HEK293 (cell line): ENCODE measurements around the gene ARHGAP26.

ENCODE experiments used
- CTCF ChIA-PET: fragments of 350-600 bp; formaldehyde crosslinking; extraction: SDS; loops from one replicate; lab custom pipeline; 2021; ENCODE audit warnings: antibody characterized with exemption; lab: Yijun Ruan, JAX
- POLR2A ChIA-PET: fragments of 300-600 bp; formaldehyde crosslinking; extraction: SDS; loops from one replicate; lab custom pipeline; 2020; ENCODE audit warnings: antibody characterized with exemption, inconsistent platforms; lab: Yijun Ruan, JAX
- H3K27ac ChIP-seq: fragments of 200-500 bp; sonication (Bioruptor generic); 2 replicates; pipeline ENCODE4 v1.5.1; 2014; ENCODE audit warnings: low read depth, low read length, control low read depth, inconsistent platforms; ENCODE audit errors: extremely low read depth
- H3K36me3 ChIP-seq, 2 experiments: fragments of 200-500 bp in 1 of 2; sonication (Bioruptor generic) in 1 of 2; 1 replicate in 1 of 2; 2 replicates in 1 of 2; pipeline ENCODE4 v1.5.1; 2014 to 2017; ENCODE audit warnings: inconsistent platforms in 2 of 2, low read length in 2 of 2; ENCODE audit not compliant: control insufficient read depth in 2 of 2, insufficient read depth in 1 of 2
- H3K4me1 ChIP-seq: fragments of 200-500 bp; sonication (Bioruptor generic); 2 replicates; pipeline ENCODE4 v1.5.1; 2014; ENCODE audit warnings: mild to moderate bottlenecking, low read length, inconsistent platforms; ENCODE audit not compliant: control insufficient read depth, insufficient read depth
- H3K4me3 ChIP-seq: 2 replicates; pipeline ENCODE4 v1.5.1; 2011; ENCODE audit warnings: low read depth, mild to moderate bottlenecking, control low read depth, low read length, moderate library complexity
- H3K9me3 ChIP-seq: fragments of 200-500 bp; sonication (Bioruptor generic); 2 replicates; pipeline ENCODE4 v1.5.1; 2014; ENCODE audit warnings: low read depth, low read length, inconsistent platforms; ENCODE audit not compliant: control insufficient read depth, insufficient read depth
- EGR2 ChIP-seq: fragments of 450-650 bp; formaldehyde crosslinking; IDR thresholded peaks from 2 replicates; pipeline ENCODE4 v1.5.1; 2016; ENCODE audit warnings: low read depth, missing biosample characterization, missing genetic modification characterization
- GFI1B ChIP-seq: fragments of 450-650 bp; formaldehyde crosslinking; IDR thresholded peaks from 2 replicates; pipeline ENCODE4 v1.5.1; 2016; ENCODE audit warnings: missing biosample characterization, missing genetic modification characterization
- GLIS2 ChIP-seq: fragments of 450-650 bp; formaldehyde crosslinking; IDR thresholded peaks from 2 replicates; pipeline ENCODE4 v1.5.1; 2016; ENCODE audit warnings: missing biosample characterization, missing genetic modification characterization
- KLF1 ChIP-seq: fragments of 450-650 bp; formaldehyde crosslinking; IDR thresholded peaks from 2 replicates; pipeline ENCODE4 v1.5.1; 2016; ENCODE audit warnings: missing biosample characterization, missing genetic modification characterization
- KLF16 ChIP-seq: fragments of 450-650 bp; formaldehyde crosslinking; IDR thresholded peaks from 2 replicates; pipeline ENCODE4 v1.5.1; 2017; ENCODE audit warnings: missing biosample characterization, missing genetic modification characterization
- KLF8 ChIP-seq: fragments of 450-650 bp; formaldehyde crosslinking; IDR thresholded peaks from 2 replicates; pipeline ENCODE4 v1.5.1; 2016; ENCODE audit warnings: missing biosample characterization, missing genetic modification characterization
- YY2 ChIP-seq: fragments of 450-650 bp; formaldehyde crosslinking; IDR thresholded peaks from 2 replicates; pipeline ENCODE4 v1.5.1; 2016; ENCODE audit warnings: missing biosample characterization, missing genetic modification characterization
- ZBTB20 ChIP-seq: fragments of 450-650 bp; formaldehyde crosslinking; IDR thresholded peaks from 2 replicates; pipeline ENCODE4 v1.5.1; 2016; ENCODE audit warnings: missing biosample characterization, missing genetic modification characterization
- ZBTB6 ChIP-seq: fragments of 450-650 bp; formaldehyde crosslinking; IDR thresholded peaks from 2 replicates; pipeline ENCODE4 v1.5.1; 2017; ENCODE audit warnings: missing biosample characterization, missing genetic modification characterization
- ZEB2 ChIP-seq: fragments of 450-650 bp; formaldehyde crosslinking; IDR thresholded peaks from 2 replicates; pipeline ENCODE4 v1.5.1; 2016; ENCODE audit warnings: missing biosample characterization, missing genetic modification characterization
- ZFHX2 ChIP-seq: fragments of 450-650 bp; formaldehyde crosslinking; conservative IDR thresholded peaks from 2 replicates; pipeline ENCODE4 v1.5.1; 2016; ENCODE audit warnings: missing biosample characterization, missing genetic modification characterization
- ZNF148 ChIP-seq: fragments of 450-650 bp; formaldehyde crosslinking; IDR thresholded peaks from 2 replicates; pipeline ENCODE4 v1.5.0; 2017; ENCODE audit warnings: missing biosample characterization, missing genetic modification characterization, borderline replicate concordance
- ZNF2 ChIP-seq: fragments of 450-650 bp; formaldehyde crosslinking; IDR thresholded peaks from 2 replicates; pipeline ENCODE4 v1.5.1; 2016; ENCODE audit warnings: missing biosample characterization, missing genetic modification characterization
- ZNF391 ChIP-seq: fragments of 450-650 bp; formaldehyde crosslinking; IDR thresholded peaks from 2 replicates; pipeline ENCODE4 v1.5.1; 2016; ENCODE audit warnings: low read depth, missing biosample characterization, missing genetic modification characterization, borderline replicate concordance
- ZNF423 ChIP-seq: fragments of 450-650 bp; formaldehyde crosslinking; IDR thresholded peaks from 2 replicates; pipeline ENCODE4 v1.5.1; 2016; ENCODE audit warnings: missing biosample characterization, missing genetic modification characterization
- ZNF426 ChIP-seq: fragments of 450-650 bp; formaldehyde crosslinking; IDR thresholded peaks from 2 replicates; pipeline ENCODE4 v1.5.1; 2017; ENCODE audit warnings: missing biosample characterization, missing genetic modification characterization, mild to moderate bottlenecking, inconsistent platforms, moderate library complexity
- ZNF544 ChIP-seq: fragments of 450-650 bp; formaldehyde crosslinking; IDR thresholded peaks from 2 replicates; pipeline ENCODE4 v1.5.0; 2017; ENCODE audit warnings: missing biosample characterization, missing genetic modification characterization
- ZNF555 ChIP-seq: fragments of 450-650 bp; formaldehyde crosslinking; conservative IDR thresholded peaks from 2 replicates; pipeline ENCODE4 v1.5.1; 2017; ENCODE audit warnings: missing biosample characterization, mild to moderate bottlenecking, missing genetic modification characterization, inconsistent platforms
- ZNF623 ChIP-seq: fragments of 450-650 bp; formaldehyde crosslinking; IDR thresholded peaks from 2 replicates; pipeline ENCODE4 v1.5.1; 2016; ENCODE audit warnings: missing biosample characterization, missing genetic modification characterization
- ZNF747 ChIP-seq: fragments of 450-650 bp; formaldehyde crosslinking; IDR thresholded peaks from 2 replicates; pipeline ENCODE4 v1.5.1; 2016; ENCODE audit warnings: missing biosample characterization, missing genetic modification characterization
- ZSCAN30 ChIP-seq: fragments of 450-650 bp; IDR thresholded peaks from 2 replicates; pipeline ENCODE4 v1.5.1; 2018; ENCODE audit warnings: missing biosample characterization, mild to moderate bottlenecking, missing genetic modification characterization, moderate library complexity
- ZXDB ChIP-seq: fragments of 450-650 bp; formaldehyde crosslinking; IDR thresholded peaks from 2 replicates; pipeline ENCODE4 v1.5.1; 2016; ENCODE audit warnings: missing biosample characterization, missing genetic modification characterization
- TF ChIP-seq, protein P1 (sequence below): fragments of 450-650 bp; formaldehyde crosslinking; IDR thresholded peaks from 2 replicates; pipeline ENCODE4 v1.5.1; 2016; ENCODE audit warnings: missing biosample characterization, missing genetic modification characterization

ARHGAP26 gene

GRCh38 chr5:142978252-142978651, 208.1 kb downstream of the ARHGAP26 start (continued):
- TF ChIP-seq, protein P1, sequence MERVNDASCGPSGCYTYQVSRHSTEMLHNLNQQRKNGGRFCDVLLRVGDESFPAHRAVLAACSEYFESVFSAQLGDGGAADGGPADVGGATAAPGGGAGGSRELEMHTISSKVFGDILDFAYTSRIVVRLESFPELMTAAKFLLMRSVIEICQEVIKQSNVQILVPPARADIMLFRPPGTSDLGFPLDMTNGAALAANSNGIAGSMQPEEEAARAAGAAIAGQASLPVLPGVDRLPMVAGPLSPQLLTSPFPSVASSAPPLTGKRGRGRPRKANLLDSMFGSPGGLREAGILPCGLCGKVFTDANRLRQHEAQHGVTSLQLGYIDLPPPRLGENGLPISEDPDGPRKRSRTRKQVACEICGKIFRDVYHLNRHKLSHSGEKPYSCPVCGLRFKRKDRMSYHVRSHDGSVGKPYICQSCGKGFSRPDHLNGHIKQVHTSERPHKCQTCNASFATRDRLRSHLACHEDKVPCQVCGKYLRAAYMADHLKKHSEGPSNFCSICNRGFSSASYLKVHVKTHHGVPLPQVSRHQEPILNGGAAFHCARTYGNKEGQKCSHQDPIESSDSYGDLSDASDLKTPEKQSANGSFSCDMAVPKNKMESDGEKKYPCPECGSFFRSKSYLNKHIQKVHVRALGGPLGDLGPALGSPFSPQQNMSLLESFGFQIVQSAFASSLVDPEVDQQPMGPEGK (tag by site-specific recombination): no peak
- no peak for TF ChIP-seq GLIS2 (tag by site-specific recombination)
- TF ChIP-seq, all 188 proteins: peak for 0

DNA sequence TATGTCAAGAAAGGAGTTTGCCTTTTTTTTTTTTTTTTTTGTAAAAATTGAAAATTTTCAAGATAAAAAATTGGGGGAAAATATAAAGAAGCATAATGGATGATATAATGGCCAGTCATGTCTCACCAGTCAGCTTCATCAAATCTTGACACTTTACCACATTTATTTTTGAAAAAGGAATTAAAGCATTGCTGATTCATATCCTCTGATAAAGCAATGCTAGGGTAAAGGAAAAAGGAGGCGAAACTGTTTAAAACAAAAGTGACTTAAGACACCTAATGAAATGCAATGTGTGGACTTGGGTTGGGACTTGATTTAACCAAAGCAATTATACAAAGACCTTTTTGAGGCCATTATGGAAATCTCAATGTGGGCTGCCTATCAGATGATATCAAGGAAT, 208.5 kb downstream of the ARHGAP26 start:
- Histone ChIP-seq H3K27ac (no peak overlapping the region), H3K9me3 (no peaks in the 10 kb centered on the region), H3K36me3 (no peaks in the 10 kb centered on the region), H3K4me3 (no peak overlapping the region), H3K4me1 (no peaks in the 10 kb centered on the region)
- TF ChIP-seq ZBTB6 (tag by site-specific recombination): no peak
- no peak for TF ChIP-seq ZNF544 (tag by site-specific recombination)
- no peak for TF ChIP-seq ZXDB (tag by site-specific recombination)
- no peak for TF ChIP-seq KLF16 (tag by site-specific recombination)
- TF ChIP-seq ZSCAN30 (tag by site-specific recombination): no peak
- TF ChIP-seq ZNF555 (tag by site-specific recombination): no peak
- TF ChIP-seq ZNF426 (tag by site-specific recombination): no peak
- TF ChIP-seq ZNF623 (tag by site-specific recombination): no peak
- TF ChIP-seq ZNF2 (tag by site-specific recombination): no peak
- CTCF ChIA-PET: interaction anchor here (0.6 kb wide), 2 partner anchors 434 to 497 kb away, joined by 3 to 5 read pairs; no protein-coding TSS in a partner anchor
- POLR2A ChIA-PET: no interaction called here

DNA sequence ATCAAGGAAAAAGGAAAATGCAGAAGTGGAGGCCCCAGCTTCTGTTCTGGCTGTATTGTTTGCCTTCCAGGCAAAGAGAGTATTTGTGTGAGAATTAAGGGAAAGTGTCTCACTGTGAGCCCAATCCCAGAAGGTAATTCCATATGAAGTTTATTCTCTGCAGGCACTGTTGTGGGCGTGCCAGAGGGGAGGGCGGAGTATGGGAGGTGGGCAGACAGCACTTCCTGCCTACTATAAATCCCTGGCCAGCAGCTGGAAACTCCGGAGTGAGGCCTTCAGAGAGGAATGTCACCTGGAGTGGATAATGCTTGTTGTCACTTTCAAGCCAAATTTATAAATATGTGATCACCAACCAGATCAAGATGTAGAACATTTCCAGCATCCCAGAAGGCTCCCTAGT, 209.5 kb downstream of the ARHGAP26 start:
- TF ChIP-seq KLF1 (tag by site-specific recombination) (0 out of 2 replicates have a peak, but pooled peaks have one; percentile 20), EGR2 (tag by site-specific recombination) (peak; percentile 74), ZNF623 (tag by site-specific recombination) (no peak), ZFHX2 (tag by site-specific recombination) (peak; percentile 78)
- Histone ChIP-seq H3K36me3 (no peaks in the 10 kb centered on the region), H3K4me3 (no peak overlapping the region), H3K4me1 (no peaks in the 10 kb centered on the region), H3K27ac (no peak overlapping the region), H3K9me3 (no peaks in the 10 kb centered on the region)
- CTCF ChIA-PET: no interaction called here
- POLR2A ChIA-PET: no interaction called here

GRCh38 chr5:142981475-142981874, 211.3 kb downstream of the ARHGAP26 start:
- POLR2A ChIA-PET: no interaction called here
- H3K27ac ChIP-seq: no peak overlapping the region
- TF ChIP-seq ZNF391 (no peak), KLF16 (tag by site-specific recombination) (no peak), ZNF148 (tag by site-specific recombination) (no peak), ZNF423 (tag by site-specific recombination) (no peak), ZEB2 (tag by site-specific recombination) (no peak), ZNF747 (no peak), ZBTB20 (tag by site-specific recombination) (no peak), YY2 (tag by site-specific recombination) (no peak), KLF8 (tag by site-specific recombination) (no peak), GFI1B (tag by site-specific recombination) (no peak)

More at GRCh38 chr5:142981475-142981874, 211.3 kb downstream of the ARHGAP26 start:
- CTCF ChIA-PET: interaction anchor here (0.6 kb wide), 1 partner anchor 1809 kb away, joined by 3 read pairs; no protein-coding TSS in a partner anchor
- no peaks in the 10 kb centered on the region for H3K36me3 ChIP-seq
- no peaks in the 10 kb centered on the region for H3K4me1 ChIP-seq
- H3K9me3 ChIP-seq: no peaks in the 10 kb centered on the region
- H3K4me3 ChIP-seq: no peak overlapping the region
